ENCODE data around the gene FADS2. TPM values are rescaled to one million over a fixed set of nuclear protein-coding genes. Genes with fewer than 3 reads are reported as not detected.

The FADS2 gene
- polyA plus RNA-seq, 2 of the 4 experiments (the other 2 are of a cell fraction) = 215 to 391 TPM

DNA sequence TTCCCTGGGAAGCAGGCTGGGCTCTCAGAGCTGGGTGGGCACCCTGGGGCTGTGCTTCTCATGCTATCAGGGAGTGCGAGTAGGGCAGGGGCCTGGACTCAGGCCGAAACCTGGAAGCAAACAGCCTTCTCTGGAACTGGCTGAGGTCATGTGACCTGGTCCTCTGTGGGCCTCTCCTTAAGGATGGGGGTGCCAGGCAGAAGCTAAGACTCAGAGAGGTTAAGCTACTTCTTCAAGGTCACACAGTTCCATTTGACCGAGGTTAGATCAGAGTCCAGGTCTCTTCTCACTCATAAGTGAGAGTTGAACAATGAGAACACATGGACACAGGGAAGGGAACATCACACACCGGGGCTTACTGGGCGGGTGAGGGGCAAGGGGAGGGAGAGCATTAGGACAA lies 55.8 kb downstream of the FADS2 start:
- no peak overlapping the region for H3K27ac ChIP-seq
- 85% methylated on average over 5 of the region's 5 CpGs for WGBS (ENCODE audit: missing lambda C conversion rate)
- ChIA-PET POLR2A (no interaction called here), CTCF (interaction anchor here (0.6 to 16.0 kb wide), 9 partner anchors 11 to 224 kb away, joined by 4 to 124 read pairs (median 7); no protein-coding TSS in a partner anchor)
- no peak for ATAC-seq
- FAIRE-seq = no peak
- H3K9me3 ChIP-seq = peaks cover 8% of the 10 kb centered on the region
- no peak overlapping the region for H3K4me2 ChIP-seq
- no peak overlapping the region for H3K4me3 ChIP-seq
- TF ChIP-seq HEYL (CRISPR knock-in tag; IDR thresholded peaks at IDR 0.05) = no peak
- TF ChIP-seq, protein P1, sequence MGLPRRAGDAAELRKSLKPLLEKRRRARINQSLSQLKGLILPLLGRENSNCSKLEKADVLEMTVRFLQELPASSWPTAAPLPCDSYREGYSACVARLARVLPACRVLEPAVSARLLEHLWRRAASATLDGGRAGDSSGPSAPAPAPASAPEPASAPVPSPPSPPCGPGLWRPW (IDR thresholded peaks at IDR 0.05) = no peak
- no peak for TF ChIP-seq CBX8 (IDR thresholded peaks at IDR 0.05)
- no peak for TF ChIP-seq RCOR1 (IDR thresholded peaks at IDR 0.05; ENCODE audit: low read depth, low read length)
- TF ChIP-seq EP300 (IDR thresholded peaks at IDR 0.05) = no peak
- TF ChIP-seq HOXB5 (CRISPR knock-in tag; IDR thresholded peaks at IDR 0.05) = no peak
- no peak for TF ChIP-seq EHF (CRISPR knock-in tag; IDR thresholded peaks at IDR 0.05)
- TF ChIP-seq ZSCAN20 (CRISPR knock-in tag; IDR thresholded peaks at IDR 0.05) = no peak
- no peak for TF ChIP-seq GATA3 (IDR thresholded peaks at IDR 0.05; ENCODE audit: borderline replicate concordance)
- no peak for TF ChIP-seq ZFP36 (IDR thresholded peaks at IDR 0.05; ENCODE audit: borderline replicate concordance, partially characterized antibody)
- TF ChIP-seq, protein P2, sequence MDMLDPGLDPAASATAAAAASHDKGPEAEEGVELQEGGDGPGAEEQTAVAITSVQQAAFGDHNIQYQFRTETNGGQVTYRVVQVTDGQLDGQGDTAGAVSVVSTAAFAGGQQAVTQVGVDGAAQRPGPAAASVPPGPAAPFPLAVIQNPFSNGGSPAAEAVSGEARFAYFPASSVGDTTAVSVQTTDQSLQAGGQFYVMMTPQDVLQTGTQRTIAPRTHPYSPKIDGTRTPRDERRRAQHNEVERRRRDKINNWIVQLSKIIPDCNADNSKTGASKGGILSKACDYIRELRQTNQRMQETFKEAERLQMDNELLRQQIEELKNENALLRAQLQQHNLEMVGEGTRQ (IDR thresholded peaks at IDR 0.05) = no peak
- TF ChIP-seq NPAS2 (CRISPR knock-in tag; IDR thresholded peaks at IDR 0.05; ENCODE audit: borderline replicate concordance) = no peak
- TF ChIP-seq RAD21 (conservative IDR thresholded peaks at IDR 0.05 in 1 of 2, IDR thresholded peaks at IDR 0.05 in 1 of 2) = no peak
- TF ChIP-seq ESRRA (IDR thresholded peaks at IDR 0.05; ENCODE audit: borderline replicate concordance, low read length) = no peak
- TF ChIP-seq NFE2L2 (conservative IDR thresholded peaks at IDR 0.05; ENCODE audit: low read length) = no peak
- TF ChIP-seq SREBF2 (IDR thresholded peaks at IDR 0.05) = no peak
- TF ChIP-seq MAFK (IDR thresholded peaks at IDR 0.05; ENCODE audit: partially characterized antibody) = no peak
- no peak for DNase-seq (ENCODE audit: low read depth in 1 of 2, low spot score in 1 of 2)
- H3K4me1 ChIP-seq = peaks cover 23% of the 10 kb centered on the region

DNA sequence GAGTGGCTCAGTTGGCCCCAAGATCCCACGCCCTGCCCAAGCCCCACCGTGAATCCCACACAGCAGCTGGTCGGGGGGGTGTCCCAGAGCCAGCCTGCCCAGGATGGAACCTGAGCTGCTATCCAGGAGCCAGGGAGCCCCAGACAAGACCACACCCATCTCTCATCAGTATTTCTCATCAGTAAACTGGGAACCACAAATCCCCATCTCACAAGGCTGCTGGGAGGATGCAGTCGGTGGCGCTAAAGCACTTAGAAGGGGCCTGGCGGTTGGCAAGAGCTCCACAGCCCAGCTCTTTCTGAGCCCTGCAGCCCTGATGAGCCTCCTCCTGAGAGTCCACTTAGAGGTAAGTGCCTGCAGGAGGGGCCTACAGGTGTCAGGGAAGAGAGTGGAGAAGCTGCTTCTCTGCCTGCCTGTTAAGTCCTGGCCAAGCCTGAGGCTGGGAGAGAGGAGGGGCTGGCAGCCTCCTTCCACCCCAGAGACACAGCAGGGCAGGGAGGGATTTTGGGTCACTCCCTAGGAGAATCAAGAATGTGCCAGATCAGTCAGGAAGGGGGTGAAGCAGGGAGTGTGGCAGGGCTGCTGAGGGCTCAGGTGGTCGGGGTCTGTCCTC lies 57.2 kb downstream of the FADS2 start:
- TF ChIP-seq ZNF302 (CRISPR knock-in tag; IDR thresholded peaks at IDR 0.05) (no peak), HDAC2 (IDR thresholded peaks at IDR 0.05) (no peak), TFCP2L1 (CRISPR knock-in tag; IDR thresholded peaks at IDR 0.05) (no peak), CEBPB (IDR thresholded peaks at IDR 0.05) (no peak), MAFK (IDR thresholded peaks at IDR 0.05; ENCODE audit: partially characterized antibody) (no peak), POLR2A (IDR thresholded peaks at IDR 0.05; ENCODE audit: low read length) (no peak), HEYL (CRISPR knock-in tag; IDR thresholded peaks at IDR 0.05) (no peak), JUNB (IDR thresholded peaks at IDR 0.05) (no peak)
- TF ChIP-seq, protein P3, sequence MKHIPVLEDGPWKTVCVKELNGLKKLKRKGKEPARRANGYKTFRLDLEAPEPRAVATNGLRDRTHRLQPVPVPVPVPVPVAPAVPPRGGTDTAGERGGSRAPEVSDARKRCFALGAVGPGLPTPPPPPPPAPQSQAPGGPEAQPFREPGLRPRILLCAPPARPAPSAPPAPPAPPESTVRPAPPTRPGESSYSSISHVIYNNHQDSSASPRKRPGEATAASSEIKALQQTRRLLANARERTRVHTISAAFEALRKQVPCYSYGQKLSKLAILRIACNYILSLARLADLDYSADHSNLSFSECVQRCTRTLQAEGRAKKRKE (CRISPR knock-in tag; IDR thresholded peaks at IDR 0.05; ENCODE audit: low read depth) = no peak
- Histone ChIP-seq H3K9me3 (peaks cover 8% of the 10 kb centered on the region), H3K4me1 (peaks cover 31% of the 10 kb centered on the region), H3K4me3 (no peak overlapping the region), H3K27ac (0 out of 6 replicates have a peak overlapping the region, but pooled peaks of 1 of the 2 experiments have one; percentile 30), H3K4me2 (no peak overlapping the region)
- WGBS (ENCODE audit: missing lambda C conversion rate) = 87% methylated on average over 6 of the region's 7 CpGs
- FAIRE-seq (no peak), DNase-seq (ENCODE audit: low read depth in 1 of 2, low spot score in 1 of 2) (no peak), ATAC-seq (peak; percentile 8 to 26; a peak in 2 of 6 replicates)
- ChIA-PET CTCF (interaction anchor here (0.8 to 16.0 kb wide), 9 partner anchors 13 to 223 kb away, joined by 3 to 124 read pairs (median 7); no protein-coding TSS in a partner anchor), POLR2A (interaction anchor here (0.5 kb wide), 1 partner anchor 70 kb away, joined by 3 read pairs; no protein-coding TSS in a partner anchor)

All from A549 (cell line).